ENCODE data around the gene COG7. TPM values are rescaled to one million over a fixed set of nuclear protein-coding genes. Genes with fewer than 3 reads are reported as not detected.

COG7 gene
- total RNA-seq, 1 experiment from 2014 or later = 17.9 TPM

DNA sequence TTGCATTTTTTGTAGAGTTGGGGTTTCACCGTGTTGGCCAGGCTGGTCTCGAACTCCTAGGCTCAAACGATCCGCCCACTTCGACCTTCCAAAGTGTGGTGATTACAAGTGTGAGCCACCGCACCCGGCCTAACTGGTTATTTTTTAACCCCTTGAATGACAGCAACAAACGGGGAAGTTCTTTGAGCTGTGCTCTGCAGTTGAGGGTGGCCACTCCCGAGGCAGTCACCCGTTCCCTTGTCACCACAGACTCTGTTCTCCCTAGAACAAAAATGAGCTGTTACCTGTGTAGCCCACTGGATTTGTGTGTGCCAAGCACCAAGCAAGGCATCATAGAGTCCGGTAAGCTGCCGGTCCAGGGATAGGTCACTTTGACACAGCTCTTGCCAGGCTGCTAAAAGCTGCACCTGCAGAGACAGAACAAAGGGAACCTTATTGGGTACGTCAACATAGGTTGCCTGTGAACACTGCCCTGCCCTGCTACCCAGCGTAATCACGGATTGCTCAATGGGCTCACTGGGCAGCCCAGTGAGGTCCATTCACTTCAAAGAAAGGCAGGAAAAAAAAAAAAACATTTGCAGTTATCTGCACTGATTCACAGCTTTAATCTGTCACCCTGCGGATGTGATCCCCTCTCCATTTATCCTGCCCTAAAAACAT is 19.6 kb downstream of the COG7 start:
- DNase-seq = no peak
- Histone ChIP-seq H3K56ac (ENCODE audit: insufficient read length, low read depth, low read length) (no peak overlapping the region), H3K23ac (ENCODE audit: insufficient read length, low read depth, low read length) (no peak overlapping the region), H4K91ac (ENCODE audit: insufficient read length, low read depth, low read length) (no peak overlapping the region), H2BK5ac (ENCODE audit: insufficient read length, low read length) (no peak overlapping the region), H3K9ac (ENCODE audit: extremely low read depth, insufficient read length, low read length) (no peak overlapping the region), H3K9me3 (ENCODE audit: control insufficient read depth, low read depth, low read length) (no peaks in the 10 kb centered on the region), H3K27me3 (ENCODE audit: insufficient read depth, low read length) (no peaks in the 10 kb centered on the region), H2BK12ac (ENCODE audit: insufficient read length, low read depth, low read length) (no peak overlapping the region), H2BK15ac (ENCODE audit: low read depth, low read length) (no peak overlapping the region), H4K8ac (replicated peaks; ENCODE audit: insufficient read length, low read depth, low read length) (no peak overlapping the region), H3K27ac (ENCODE audit: insufficient read length, low read depth, low read length) (no peak overlapping the region), H3K23me2 (ENCODE audit: insufficient read length, low read depth, low read length, poor library complexity, severe bottlenecking) (peaks cover 2% of the 10 kb centered on the region), H4K20me1 (ENCODE audit: control insufficient read depth, insufficient read depth, insufficient read length) (no peaks in the 10 kb centered on the region), H2BK20ac (ENCODE audit: low read depth, low read length, poor library complexity, severe bottlenecking) (no peak overlapping the region), H3K4me2 (ENCODE audit: insufficient read depth, insufficient read length, low read length) (no peak overlapping the region), H3K4me1 (ENCODE audit: insufficient read depth, low read length) (no peaks in the 10 kb centered on the region), H3K79me1 (ENCODE audit: insufficient read depth, low read depth, low read length, poor library complexity, severe bottlenecking) (no peaks in the 10 kb centered on the region), H3K79me2 (ENCODE audit: insufficient read depth, low read length) (no peaks in the 10 kb centered on the region), H3K18ac (ENCODE audit: insufficient read length, low read depth, low read length) (no peak overlapping the region), H2AFZ (ENCODE audit: low read length) (no peak overlapping the region), H4K5ac (ENCODE audit: insufficient read length, low read depth, low read length) (no peak overlapping the region), H3K4ac (ENCODE audit: low read depth, low read length) (no peak overlapping the region), H2BK120ac (ENCODE audit: low read depth, low read length, poor library complexity, severe bottlenecking) (no peak overlapping the region), H2AK5ac (ENCODE audit: insufficient read length, low read length) (no peak overlapping the region), H3K14ac (ENCODE audit: insufficient read depth, low read length) (no peak overlapping the region), H3T11ph (ENCODE audit: low read length) (no peak overlapping the region)
- Mint-ChIP-seq H3K4me3 (no peak overlapping the region), H3K36me3 (ENCODE audit: insufficient read depth in 1 of 3, low read depth in 3 of 3) (peaks cover 11 to 49% (median 38%) of the 10 kb centered on the region in 3 experiments; a peak in 6 of 7 replicates), H3K4me1 (no peaks in the 10 kb centered on the region), H3K9me3 (no peaks in the 10 kb centered on the region), H3K27me3 (ENCODE audit: low read depth) (no peaks in the 10 kb centered on the region), H3K27ac (no peak overlapping the region)
- no CpG with 5 or more reads among the region's 16 CpGs for WGBS (ENCODE audit: extremely low coverage, insufficient read length, low lambda C conversion rate)
- no peak for TF ChIP-seq CTCF (conservative IDR thresholded peaks at IDR 0.05)

Data from H9 (cell line).